Measurements from ENCODE around the gene SCUBE2.
A peak's percentile ranks its signal among the peaks of the same experiment; 100 is the strongest.
"Not testable (repeated sequence)": the region's sequence is repeated elsewhere in the genome, so short reads cannot be mapped to it uniquely, and the experiment has no call there.

SCUBE2 gene

GRCh38 chr11:9099617-9100016, 8.2 kb upstream of the SCUBE2 start:
- no peak overlapping the region for H3K27ac ChIP-seq
- TF ChIP-seq CTCF (conservative IDR thresholded peaks at IDR 0.05): no peak

GRCh38 chr11:9098455-9098854, 7.1 kb upstream of the SCUBE2 start:
- not testable (repeated sequence) for H3K27ac ChIP-seq

- H3K27ac ChIP-seq: not testable (repeated sequence)
Measured at GRCh38 chr11:9097186-9097943, 6.0 kb upstream of the SCUBE2 start.

- no peak for TF ChIP-seq CTCF (conservative IDR thresholded peaks at IDR 0.05)
Measured at GRCh38 chr11:9096427-9096826, 5.0 kb upstream of the SCUBE2 start.

GRCh38 chr11:9095421-9095820, 4.0 kb upstream of the SCUBE2 start:
- no peak for TF ChIP-seq CTCF (conservative IDR thresholded peaks at IDR 0.05)
- no peak overlapping the region for H3K27ac ChIP-seq

More at GRCh38 chr11:9096427-9096826, 5.0 kb upstream of the SCUBE2 start:
- H3K27ac ChIP-seq: no peak overlapping the region

- no peak for TF ChIP-seq CTCF (conservative IDR thresholded peaks at IDR 0.05)
- H3K27ac ChIP-seq: peak overlapping the region; percentile 69; the same call in 1 of the 2 replicates
Measured at GRCh38 chr11:9094420-9094819, 3.0 kb upstream of the SCUBE2 start.

GRCh38 chr11:9092853-9093778, 1.7 kb upstream of the SCUBE2 start:
- TF ChIP-seq CTCF (conservative IDR thresholded peaks at IDR 0.05): peak; percentile 66
- peak overlapping the region; percentile 69 for H3K27ac ChIP-seq

- TF ChIP-seq CTCF (conservative IDR thresholded peaks at IDR 0.05): no peak
- H3K27ac ChIP-seq: peak overlapping the region; percentile 69; the same call in 1 of the 2 replicates
Measured at GRCh38 chr11:9092072-9092471, 673 bp upstream of the SCUBE2 start.
